NAMALWA (cell line): Measurements from ENCODE around the gene MAML2.

Experiments
- DNase-seq: peaks from one replicate; pipeline ENCODE4 v3.0.0-alpha.2; 2015; ENCODE audit warnings: low spot score

Gene MAML2

DNA sequence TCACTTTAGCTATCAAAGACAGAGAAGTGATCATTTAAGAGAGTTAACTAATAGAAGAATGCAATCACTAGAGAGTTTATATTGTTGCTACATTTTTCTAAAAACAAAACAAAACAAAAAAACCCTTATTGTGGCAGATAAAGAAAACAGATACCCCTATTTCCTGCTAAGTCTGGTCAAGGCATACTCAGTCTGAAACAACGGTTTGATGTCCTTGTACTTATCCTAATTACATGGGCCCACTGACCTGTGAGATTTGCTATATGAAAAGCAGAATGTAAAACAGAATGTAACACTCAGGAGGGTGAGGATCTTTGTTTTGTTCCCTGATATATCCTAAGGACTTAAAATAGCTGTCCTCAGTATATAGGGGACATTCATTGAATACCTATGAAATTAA lies 24.6 kb downstream of the MAML2 start:
- DNase-seq, result no peak

GRCh38 chr11:96317985-96318384 lies 25.0 kb downstream of the MAML2 start:
- DNase-seq, result no peak

DNA sequence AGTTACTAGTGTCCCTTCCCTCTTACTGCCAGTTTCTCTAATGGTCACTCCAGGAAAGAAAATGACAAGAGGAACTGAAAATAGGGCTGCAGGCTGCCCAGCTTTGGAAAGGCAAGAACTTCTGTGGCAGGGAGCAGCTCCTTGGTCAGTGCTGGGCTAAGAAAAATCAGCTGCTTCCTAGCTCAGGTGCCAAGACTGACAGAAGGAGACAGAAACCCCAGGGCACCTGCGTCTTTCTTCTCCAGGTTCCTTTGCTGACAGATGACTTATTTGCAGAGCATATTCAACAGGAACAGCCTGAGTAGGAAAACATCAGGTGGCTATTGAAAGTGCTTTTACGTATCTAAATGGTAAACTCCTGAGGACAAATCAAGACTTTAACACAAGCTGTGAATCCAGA lies 25.4 kb downstream of the MAML2 start:
- DNase-seq, result no peak

DNA sequence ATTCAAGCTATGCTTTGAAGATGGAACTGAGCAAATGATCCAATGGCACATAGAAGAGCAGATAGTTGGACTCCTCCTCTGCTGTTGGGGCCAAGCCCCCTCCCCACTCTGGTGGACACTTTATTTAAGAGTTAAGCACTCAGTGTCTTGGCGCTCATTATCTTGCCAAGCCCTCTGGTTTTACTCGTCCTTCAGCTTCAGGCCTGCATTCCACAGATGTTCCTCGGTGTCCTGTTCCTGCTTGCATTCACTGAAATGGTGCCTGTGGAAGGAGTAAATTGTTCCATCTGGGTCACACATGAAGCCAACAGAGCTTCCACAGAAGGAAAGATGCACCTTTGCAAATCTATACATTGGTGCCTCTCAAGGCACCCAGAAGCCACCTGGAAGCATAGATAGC lies 26.1 kb downstream of the MAML2 start:
- DNase-seq, result no peak

- DNase-seq, result no peak
These were observed 27.5 kb downstream of the MAML2 start for GRCh38 chr11:96315476-96315875.

DNA sequence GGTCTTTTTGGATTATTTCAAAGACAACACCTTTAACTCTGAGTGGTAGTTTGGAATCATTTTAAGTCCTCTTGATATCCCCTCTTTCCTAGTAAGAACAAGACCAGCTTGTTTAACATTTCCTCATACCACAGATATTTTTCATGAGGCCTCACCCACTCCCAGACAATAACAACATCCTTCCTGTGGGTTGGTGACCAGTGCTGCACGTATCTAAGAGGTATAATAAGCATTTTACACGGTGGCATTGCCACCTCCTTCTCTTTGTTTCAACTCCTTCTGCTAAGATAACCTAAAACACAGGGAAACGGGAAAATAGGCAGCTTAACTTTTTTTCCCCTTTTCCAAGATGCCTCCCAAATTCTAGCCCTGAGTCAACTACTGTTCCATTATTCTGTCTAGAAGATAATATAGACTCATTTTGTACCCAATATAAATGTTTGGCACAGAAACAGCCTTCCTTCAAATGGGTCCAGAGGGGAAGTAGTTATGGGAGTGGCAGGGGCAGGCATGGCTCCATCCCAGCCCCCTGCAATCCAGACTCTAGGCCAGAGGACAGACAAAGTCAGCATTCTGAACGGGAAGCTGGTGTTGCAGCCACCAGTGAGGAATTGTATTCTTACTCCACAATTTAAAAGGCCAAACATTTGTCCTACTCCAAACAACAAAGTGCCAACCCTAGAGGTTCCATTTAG lies 28.5 kb downstream of the MAML2 start:
- no peak for DNase-seq

GRCh38 chr11:96313163-96313562 lies 29.8 kb downstream of the MAML2 start:
- DNase-seq, result no peak

DNA sequence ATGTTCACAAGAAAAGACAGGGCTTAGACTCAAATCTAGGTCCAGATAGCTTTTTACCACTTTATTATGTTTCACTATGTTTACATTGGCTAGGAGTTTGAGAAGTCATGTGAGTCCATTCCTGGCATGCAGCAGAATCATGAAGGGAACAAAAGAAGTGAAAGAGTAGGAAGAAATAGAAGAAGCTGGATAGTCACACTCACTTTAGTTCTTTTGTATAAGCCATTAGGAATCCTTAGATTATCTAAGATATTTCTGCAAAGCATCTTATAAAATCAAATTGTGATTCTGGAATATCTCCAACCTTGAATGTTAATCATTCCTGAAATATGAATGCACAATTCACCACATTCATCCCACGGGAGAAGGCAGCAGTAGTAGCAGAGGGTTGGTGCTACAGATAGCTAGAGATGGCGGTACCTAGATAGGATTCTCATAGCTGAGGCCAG lies 31.9 kb downstream of the MAML2 start:
- DNase-seq, result no peak

- DNase-seq, result no peak
These were observed 32.8 kb downstream of the MAML2 start for GRCh38 chr11:96310236-96310635.

- DNase-seq, result no peak
These were observed 33.4 kb downstream of the MAML2 start for GRCh38 chr11:96309643-96310017.

DNA sequence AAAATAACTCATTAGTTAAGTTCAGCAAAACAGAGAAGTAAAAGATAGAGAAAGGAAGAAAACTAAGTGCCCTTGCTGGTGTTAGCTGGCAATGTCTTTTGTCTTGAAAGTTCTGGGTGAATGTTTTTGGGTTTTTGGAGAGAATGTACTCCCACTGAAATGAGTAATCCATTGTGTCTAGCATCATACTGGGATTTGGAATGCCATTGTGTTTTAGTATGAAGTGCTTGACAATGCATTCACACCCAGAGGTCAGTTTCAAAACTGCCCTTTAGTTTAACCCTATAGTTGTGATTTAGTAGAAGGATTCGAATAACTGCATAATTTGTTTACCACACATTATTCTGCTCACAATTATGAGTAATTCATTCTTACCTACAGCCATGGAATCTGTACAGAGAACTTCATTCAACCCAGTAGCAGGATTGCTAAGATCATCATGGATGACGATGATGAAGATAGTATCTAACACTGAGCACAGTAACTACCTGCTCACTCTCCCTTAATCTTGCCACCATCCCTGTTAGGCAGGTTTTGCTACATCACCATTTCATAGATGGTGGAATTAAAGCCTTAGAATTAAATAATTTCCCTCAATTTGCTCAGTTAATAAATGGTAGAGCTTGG lies 33.9 kb downstream of the MAML2 start:
- no peak for DNase-seq

DNA sequence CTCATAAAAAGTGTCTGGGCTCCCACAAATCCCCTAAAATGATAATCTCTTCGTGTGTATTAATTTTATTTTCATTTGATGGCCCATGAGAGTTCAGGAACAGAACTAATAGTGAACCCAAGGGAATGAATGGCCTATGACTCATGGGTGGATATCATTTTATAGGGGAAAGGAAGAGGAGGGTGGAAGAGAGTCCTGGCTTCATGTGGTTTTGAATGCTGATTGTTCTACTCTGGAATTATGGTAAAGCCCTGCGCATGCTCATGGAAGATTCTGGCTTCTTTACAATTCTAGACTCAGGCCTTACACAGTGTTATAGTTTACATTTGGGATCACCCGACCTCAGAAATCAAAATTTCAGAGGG lies 35.2 kb downstream of the MAML2 start:
- no peak for DNase-seq

GRCh38 chr11:96306933-96307775 lies 35.8 kb downstream of the MAML2 start:
- DNase-seq, result no peak

- no peak for DNase-seq
These were observed 36.4 kb downstream of the MAML2 start for GRCh38 chr11:96306600-96306932.

DNA sequence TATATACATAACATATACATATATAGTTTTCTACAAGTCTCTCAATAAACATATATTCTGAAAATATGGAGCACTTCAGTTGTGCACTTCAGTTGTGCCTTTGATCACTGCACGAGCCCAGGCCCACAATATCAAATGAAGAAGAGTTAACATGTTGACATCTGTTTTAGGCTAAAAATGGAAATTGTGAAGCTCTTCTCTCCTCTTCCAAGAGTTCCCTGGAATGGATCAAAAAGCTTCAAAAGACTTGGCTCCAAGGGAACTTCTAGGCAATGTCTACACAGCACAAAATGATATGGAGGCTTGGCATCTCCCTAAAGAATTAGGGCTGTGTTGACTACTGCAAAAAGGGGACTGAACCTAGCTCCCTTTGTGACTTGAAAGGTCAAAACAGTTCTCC lies 36.9 kb downstream of the MAML2 start:
- no peak for DNase-seq

- DNase-seq, result no peak
These were observed 39.0 kb downstream of the MAML2 start for GRCh38 chr11:96303980-96304379.

- DNase-seq, result no peak
These were observed 39.9 kb downstream of the MAML2 start for GRCh38 chr11:96303064-96303463.

DNA sequence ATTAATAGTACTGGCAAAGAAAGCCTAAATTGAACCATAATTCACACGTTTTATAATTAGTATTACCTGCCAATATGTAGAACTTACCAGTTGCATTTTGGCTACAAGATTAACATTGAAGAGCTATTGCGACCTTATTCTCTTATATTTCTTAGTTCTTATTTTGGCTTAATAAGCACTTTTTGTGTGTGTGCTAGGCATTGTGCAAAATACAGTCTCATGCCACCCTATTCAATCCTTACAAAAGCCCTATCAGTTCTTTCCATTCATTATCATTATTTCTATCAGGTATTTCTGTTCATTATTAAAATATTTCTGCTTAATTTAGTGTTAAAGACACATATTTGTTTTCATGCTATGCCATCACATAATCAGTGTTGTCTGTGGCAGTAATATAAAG lies 41.2 kb downstream of the MAML2 start:
- no peak for DNase-seq

DNA sequence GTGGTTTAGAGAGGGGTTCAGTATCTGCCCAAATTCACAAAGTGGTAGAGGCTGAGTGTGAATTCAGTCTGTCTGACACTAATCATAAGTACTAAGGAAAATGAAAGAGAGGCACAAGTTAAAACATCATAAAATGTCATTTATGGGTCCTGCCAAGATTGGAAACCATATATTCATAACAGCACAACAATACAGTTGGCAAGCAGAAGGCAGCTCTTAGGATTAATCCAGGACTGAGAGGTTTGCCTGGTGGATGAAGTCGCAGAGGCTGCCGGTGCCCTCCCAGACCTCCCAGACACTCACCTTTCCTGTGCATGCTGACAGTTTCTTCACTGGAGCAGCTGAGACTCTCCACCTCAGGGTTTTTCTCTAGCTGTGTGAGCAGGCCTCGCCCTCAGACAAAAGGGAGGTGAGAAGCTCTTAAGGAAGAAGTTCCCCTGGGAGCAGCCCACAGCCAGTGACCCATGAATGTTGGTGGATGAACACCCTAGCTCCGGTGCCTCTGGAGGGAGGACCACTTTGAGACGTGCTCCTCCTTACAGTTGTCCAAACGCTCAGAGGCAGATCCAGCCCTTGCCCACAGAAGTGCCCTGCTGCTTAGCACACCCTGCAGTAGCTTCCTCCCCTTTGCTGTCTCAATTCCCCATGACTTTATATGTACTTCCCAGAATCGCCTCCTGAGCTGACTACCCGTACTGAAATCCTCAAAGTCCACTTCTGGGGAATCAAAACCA lies 43.7 kb downstream of the MAML2 start:
- DNase-seq, result no peak

- no peak for DNase-seq
These were observed 47.6 kb downstream of the MAML2 start for GRCh38 chr11:96295369-96295768.

GRCh38 chr11:96294289-96294688 lies 48.7 kb downstream of the MAML2 start:
- DNase-seq, result no peak

GRCh38 chr11:96293598-96294021 lies 49.4 kb downstream of the MAML2 start:
- no peak for DNase-seq

DNA sequence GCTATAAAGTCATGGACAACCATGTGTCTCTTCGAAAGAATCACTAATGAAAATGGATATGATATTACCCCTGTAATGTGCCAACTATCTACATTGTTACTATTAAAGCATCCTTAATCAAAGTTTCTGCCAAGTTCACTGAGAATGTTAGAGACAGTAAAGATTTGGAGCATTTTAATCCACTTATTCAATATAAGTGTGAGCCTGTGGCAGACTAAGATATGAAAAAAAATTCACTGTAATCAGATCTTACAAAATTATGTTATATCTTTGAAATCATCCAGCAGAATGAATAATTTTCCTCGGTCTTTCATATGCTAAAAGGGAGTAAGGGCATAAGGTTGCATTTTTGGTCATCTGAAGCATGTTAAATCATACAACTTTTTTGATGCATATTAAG lies 49.9 kb downstream of the MAML2 start:
- DNase-seq, result no peak
